Activated T-cell treated with anti-CD3 and anti-CD28 coated beads, Interleukin-2, amount 50 U/mL, for 4 hours (primary cell): ENCODE measurements around the gene QSER1. TPM values are rescaled to one million over a fixed set of nuclear protein-coding genes. Genes with fewer than 3 reads are reported as not detected.

Experiments
- ATAC-seq, 2 donors: fragments of 200-7000 bp; cut with Tn5 transposase; one replicate each; pipeline ENCODE4 v1.10.0; 2021
- DNase-seq: peaks from one replicate; pipeline ENCODE4 v3.0.0-alpha.2; 2020
- H3K27me3 Mint-ChIP-seq: one replicate; pipeline ENCODE4 v1.8.0; 2021; ENCODE audit warnings: low read depth, mixed read lengths
- H3K36me3 Mint-ChIP-seq: one replicate; pipeline ENCODE4 v1.8.0; 2022; ENCODE audit warnings: mixed read lengths; ENCODE audit not compliant: insufficient read depth
- H3K4me1 Mint-ChIP-seq: one replicate; pipeline ENCODE4 v1.8.0; 2021; ENCODE audit warnings: low read depth, mixed read lengths
- H3K4me3 Mint-ChIP-seq: one replicate; pipeline ENCODE4 v1.8.0; 2021; ENCODE audit warnings: mild to moderate bottlenecking, moderate library complexity, mixed read lengths
- H3K9me3 Mint-ChIP-seq: one replicate; pipeline ENCODE4 v1.8.0; 2021; ENCODE audit warnings: mixed read lengths
- total RNA-seq, 3 donors: library from RNA; stranded (reverse); gene quantifications; one replicate each; pipeline ENCODE4 v1.2.1, GENCODE V29; 2021

QSER1 gene
- total RNA-seq, 3 donors from 2014 or later: 9.0 to 10.4 (median 9.2) TPM

DNA sequence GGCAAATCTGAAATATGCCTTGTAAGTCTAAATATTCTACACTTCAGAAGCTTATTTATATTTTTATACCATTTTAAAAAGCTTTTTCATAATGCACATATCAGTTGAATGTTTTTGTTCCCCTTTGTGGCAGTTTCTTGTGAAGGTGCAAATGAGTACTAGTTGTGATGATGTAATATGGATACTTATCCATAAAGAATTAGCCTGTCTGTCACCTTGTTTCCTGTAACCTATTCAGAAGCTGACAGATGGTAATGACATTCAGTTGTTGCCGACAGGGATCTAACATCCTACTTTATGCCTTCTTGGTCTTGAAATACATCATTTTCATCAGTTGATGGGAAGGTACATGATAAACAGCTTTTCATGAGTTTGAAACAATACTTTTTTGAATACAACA is 2.9 kb downstream of the QSER1 start:
- Mint-ChIP-seq H3K4me1 (peaks cover 41% of the 10 kb centered on the region), H3K9me3 (no peaks in the 10 kb centered on the region), H3K27me3 (no peaks in the 10 kb centered on the region), H3K36me3 (peaks cover 4% of the 10 kb centered on the region), H3K4me3 (no peak overlapping the region)
- ATAC-seq (no peak), DNase-seq (no peak)

DNA sequence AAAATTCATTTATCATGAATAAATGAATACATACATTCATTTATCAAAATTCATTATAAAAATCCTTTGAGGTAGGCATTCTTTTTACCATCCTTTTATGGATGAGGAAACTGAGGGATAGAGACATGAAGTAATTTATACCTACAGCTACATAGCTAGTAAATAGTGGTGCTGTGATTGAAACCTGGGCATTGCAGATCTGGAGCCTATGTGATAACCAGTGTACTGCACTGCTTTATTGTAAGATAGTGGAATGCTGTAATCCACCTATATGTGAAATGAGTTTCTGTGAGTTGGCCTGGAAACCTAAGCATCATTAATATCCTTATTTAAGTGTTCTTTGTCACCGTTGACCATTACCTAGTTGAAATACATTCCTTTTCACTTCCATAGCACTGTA is 4.5 kb downstream of the QSER1 start:
- H3K36me3 Mint-ChIP-seq: peaks cover 8% of the 10 kb centered on the region
- peaks cover 38% of the 10 kb centered on the region for H3K4me1 Mint-ChIP-seq
- H3K4me3 Mint-ChIP-seq: no peak overlapping the region
- ATAC-seq (no peak), DNase-seq (no peak)
- H3K9me3 Mint-ChIP-seq: no peaks in the 10 kb centered on the region
- H3K27me3 Mint-ChIP-seq: no peaks in the 10 kb centered on the region

DNA sequence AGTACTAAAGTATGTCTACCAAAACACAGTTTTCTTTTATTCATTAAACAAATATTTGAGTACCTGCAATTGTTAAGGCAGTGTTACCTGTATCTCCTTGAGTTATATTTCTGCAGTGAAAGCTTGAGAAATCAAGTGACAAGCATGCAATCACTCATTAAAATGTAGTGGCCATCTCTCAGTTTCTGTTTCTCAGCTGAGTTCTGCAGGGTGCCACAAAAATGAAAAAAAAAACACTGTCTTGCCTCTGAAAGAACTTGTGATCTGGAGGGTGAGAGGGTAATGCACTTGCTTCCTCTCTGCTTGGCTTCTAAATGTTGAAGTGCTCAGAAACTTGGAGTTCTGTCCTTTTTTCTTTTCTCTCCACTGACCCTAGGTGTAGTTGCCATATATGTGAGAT is 6.8 kb downstream of the QSER1 start:
- Mint-ChIP-seq H3K9me3 (no peaks in the 10 kb centered on the region), H3K4me3 (no peak overlapping the region), H3K27me3 (no peaks in the 10 kb centered on the region), H3K36me3 (peaks cover 10% of the 10 kb centered on the region), H3K4me1 (peaks cover 31% of the 10 kb centered on the region)
- ATAC-seq (no peak), DNase-seq (no peak)

DNA sequence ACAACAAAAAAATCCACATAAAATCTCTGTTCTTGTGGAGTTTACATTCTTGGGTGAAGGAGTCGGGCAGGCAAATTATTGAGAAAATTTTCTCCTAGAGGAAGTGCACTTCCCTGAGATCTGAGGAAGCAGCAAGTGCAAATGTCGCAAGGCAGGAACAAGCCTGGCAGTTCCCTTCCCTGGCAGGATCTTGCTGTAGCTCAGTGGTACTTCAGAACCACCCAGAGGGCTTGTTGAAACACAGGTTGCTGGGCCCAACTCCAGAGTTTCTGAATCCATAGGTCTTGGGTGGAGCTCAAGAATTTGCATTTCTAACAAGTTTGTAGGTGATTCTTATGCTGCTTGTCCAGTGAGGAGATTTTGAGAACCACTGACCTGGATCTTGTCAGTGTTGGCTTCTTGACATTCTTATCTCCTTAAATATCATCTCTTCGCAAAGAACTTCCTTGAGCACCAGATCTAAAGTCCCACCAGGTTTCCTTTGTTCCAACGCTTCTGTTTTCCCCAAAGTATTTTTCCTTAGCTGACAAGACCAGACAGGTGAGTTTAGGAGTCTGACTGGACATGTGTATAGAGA is 9.6 kb downstream of the QSER1 start:
- H3K9me3 Mint-ChIP-seq: no peaks in the 10 kb centered on the region
- H3K4me1 Mint-ChIP-seq: peaks cover 20% of the 10 kb centered on the region
- no peaks in the 10 kb centered on the region for H3K27me3 Mint-ChIP-seq
- H3K4me3 Mint-ChIP-seq: no peak overlapping the region
- peaks cover 12% of the 10 kb centered on the region for H3K36me3 Mint-ChIP-seq
- DNase-seq (no peak), ATAC-seq (no peak)

DNA sequence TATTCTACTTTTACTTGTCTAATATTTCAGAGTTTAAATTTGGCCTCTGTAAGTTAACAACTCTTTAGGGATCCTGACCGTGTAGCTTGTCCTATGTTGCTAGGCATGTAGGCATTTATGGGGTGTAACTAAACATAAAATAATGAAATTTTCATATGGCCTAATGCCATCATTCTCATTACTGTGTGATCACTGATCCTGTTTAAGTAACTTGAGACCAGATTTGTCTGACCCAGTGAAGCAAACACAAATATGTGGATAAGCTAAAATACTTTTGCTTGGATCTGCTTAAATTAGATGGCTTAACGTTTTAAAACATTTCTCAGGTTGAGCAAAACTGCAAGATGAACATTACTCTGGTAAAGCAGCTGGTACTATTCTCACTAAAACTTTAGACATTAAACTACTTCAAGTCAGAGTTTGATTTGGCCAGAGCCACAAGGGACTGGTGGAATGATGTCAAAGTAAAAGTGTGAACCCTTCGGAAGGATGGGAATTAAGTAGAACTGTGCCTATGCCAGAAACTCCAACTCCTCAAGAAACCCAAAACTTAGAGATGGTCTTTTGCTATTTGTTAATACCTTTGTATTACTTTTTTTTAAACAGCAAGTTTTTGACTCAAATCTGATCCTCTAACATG is 12.5 kb downstream of the QSER1 start:
- Mint-ChIP-seq H3K27me3 (no peaks in the 10 kb centered on the region), H3K4me1 (peaks cover 13% of the 10 kb centered on the region), H3K4me3 (no peak overlapping the region), H3K36me3 (peaks cover 13% of the 10 kb centered on the region), H3K9me3 (no peaks in the 10 kb centered on the region)
- no peak for ATAC-seq
- no peak for DNase-seq

DNA sequence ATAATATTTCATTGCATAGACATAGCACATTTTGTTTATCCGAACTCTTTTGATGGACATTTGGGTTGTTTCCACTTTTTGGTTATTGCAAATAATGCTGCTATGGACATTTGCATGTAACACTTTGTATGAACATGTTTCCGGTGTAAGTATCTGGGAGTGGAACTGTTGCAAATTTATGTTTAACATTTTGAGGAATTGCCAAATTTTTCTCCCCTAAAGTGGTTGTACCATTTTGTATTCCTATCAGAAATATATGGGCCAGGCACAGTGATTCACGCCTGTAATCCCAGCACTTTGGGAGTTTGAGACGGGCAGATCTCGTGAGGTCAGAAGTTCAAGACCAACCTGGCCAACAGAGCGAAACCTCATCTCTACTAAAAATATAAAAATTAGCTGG is 16.0 kb downstream of the QSER1 start:
- Mint-ChIP-seq H3K4me1 (peaks cover 9% of the 10 kb centered on the region), H3K4me3 (no peak overlapping the region), H3K27me3 (no peaks in the 10 kb centered on the region), H3K9me3 (no peaks in the 10 kb centered on the region), H3K36me3 (peaks cover 15% of the 10 kb centered on the region)
- DNase-seq (no peak), ATAC-seq (no peak)

DNA sequence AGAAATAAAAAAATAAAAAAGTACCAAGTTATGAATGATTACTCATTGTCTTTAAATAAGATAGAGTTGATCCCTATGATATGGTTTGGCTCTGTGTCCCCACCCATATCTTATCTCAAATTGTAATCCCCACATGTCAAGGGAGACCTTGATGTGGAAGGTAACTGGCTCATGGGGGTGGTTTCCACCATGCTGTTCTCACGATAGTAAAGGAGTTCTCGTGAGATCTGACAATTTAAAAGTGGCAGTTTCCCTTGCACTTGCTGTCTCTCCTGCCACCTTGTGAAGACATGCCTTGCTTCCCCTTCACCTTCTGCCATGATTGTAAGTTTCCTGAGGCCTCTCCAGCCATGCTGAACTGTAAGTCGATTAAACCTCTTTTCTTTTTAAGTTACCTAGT is 18.8 kb downstream of the QSER1 start:
- H3K9me3 Mint-ChIP-seq: no peaks in the 10 kb centered on the region
- H3K4me1 Mint-ChIP-seq: peaks cover 9% of the 10 kb centered on the region
- H3K27me3 Mint-ChIP-seq: no peaks in the 10 kb centered on the region
- no peak for DNase-seq
- ATAC-seq: no peak
- H3K36me3 Mint-ChIP-seq: peaks cover 15% of the 10 kb centered on the region
- H3K4me3 Mint-ChIP-seq: no peak overlapping the region

DNA sequence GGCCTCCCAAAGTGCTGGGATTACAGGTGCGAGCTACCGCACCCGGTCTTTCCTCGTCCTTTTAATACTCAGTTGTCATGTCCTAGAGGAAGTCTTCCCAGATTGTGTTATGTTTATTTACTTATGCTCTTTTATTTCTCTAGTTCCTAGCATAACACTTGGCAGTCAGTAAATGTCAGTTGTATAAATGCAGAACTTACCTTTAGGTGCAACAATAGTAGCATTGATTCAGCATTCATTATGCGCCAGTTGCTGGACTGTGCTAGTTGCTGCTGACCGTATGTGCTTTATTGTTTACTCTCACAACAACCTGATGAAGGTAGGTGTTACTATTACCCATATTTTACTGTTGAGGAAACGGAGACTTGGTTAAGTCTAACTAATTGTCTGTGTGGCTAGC is 20.8 kb downstream of the QSER1 start:
- Mint-ChIP-seq H3K27me3 (no peaks in the 10 kb centered on the region), H3K4me1 (peaks cover 12% of the 10 kb centered on the region), H3K9me3 (no peaks in the 10 kb centered on the region), H3K36me3 (peaks cover 13% of the 10 kb centered on the region), H3K4me3 (no peak overlapping the region)
- no peak for DNase-seq
- no peak for ATAC-seq

DNA sequence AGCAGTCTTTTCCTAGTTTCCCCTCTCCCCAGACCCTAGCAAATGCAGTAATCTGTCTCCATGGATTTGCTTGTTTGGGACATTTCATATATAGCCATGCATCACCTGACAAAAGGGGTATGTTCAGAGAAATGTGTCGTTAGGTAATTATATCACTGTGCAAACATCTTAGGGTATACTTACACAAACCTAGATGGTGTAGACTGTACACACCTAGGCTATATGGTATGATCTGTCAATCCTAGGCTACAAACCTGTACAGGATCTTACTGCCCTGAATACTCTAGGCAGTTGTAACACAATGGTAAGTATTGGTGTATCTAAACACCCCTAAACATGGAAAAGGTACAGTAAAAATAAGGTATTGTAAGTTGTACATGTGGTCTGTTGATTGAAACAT is 23.8 kb downstream of the QSER1 start:
- Mint-ChIP-seq H3K9me3 (no peaks in the 10 kb centered on the region), H3K27me3 (no peaks in the 10 kb centered on the region), H3K4me1 (peaks cover 22% of the 10 kb centered on the region), H3K4me3 (no peak overlapping the region), H3K36me3 (peaks cover 12% of the 10 kb centered on the region)
- ATAC-seq (no peak), DNase-seq (no peak)

DNA sequence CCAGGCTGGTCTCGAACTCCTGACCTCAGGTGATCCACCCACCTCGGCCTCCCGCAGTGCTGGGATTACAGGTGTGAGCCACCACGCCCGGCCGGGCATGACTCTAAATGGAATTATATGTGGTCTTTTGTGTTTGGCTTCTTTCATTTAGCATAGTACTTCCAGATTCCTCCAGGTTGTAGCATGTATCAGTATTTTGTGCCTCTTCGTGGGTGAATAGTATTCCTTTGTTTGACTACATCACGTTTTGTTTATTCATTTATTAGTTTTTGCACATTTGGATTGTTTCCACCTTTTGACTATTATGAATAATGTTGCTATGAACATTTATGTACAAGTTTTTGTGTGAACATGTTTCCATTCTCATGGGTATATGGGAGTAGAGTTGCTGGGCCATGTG is 24.4 kb downstream of the QSER1 start:
- no peaks in the 10 kb centered on the region for H3K27me3 Mint-ChIP-seq
- peaks cover 8% of the 10 kb centered on the region for H3K36me3 Mint-ChIP-seq
- DNase-seq (no peak), ATAC-seq (no peak)
- no peaks in the 10 kb centered on the region for H3K9me3 Mint-ChIP-seq
- peaks cover 19% of the 10 kb centered on the region for H3K4me1 Mint-ChIP-seq
- no peak overlapping the region for H3K4me3 Mint-ChIP-seq

DNA sequence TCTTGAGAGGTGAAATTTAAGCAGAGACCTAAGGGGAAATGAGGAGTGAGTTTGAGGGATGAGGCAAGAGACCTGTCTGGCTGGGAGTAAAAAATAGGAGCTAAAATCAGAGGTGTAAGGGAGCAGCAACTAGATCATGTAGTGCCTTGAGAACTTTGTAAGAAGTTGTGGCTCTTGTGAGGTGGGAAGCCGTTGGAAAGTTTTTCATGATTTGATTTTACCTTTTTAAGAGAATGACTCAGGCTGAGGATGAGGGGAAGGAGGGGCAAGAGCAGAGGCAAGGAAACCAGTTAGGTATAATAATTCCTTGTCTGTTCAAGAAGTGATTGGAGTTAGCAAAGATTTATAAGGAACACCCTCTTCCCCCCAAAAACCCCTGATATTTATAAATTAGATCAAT is 25.8 kb downstream of the QSER1 start:
- no peak for DNase-seq
- H3K4me3 Mint-ChIP-seq: no peak overlapping the region
- peaks cover 22% of the 10 kb centered on the region for H3K4me1 Mint-ChIP-seq
- H3K9me3 Mint-ChIP-seq: no peaks in the 10 kb centered on the region
- H3K36me3 Mint-ChIP-seq: peaks cover 8% of the 10 kb centered on the region
- H3K27me3 Mint-ChIP-seq: no peaks in the 10 kb centered on the region
- no peak for ATAC-seq

DNA sequence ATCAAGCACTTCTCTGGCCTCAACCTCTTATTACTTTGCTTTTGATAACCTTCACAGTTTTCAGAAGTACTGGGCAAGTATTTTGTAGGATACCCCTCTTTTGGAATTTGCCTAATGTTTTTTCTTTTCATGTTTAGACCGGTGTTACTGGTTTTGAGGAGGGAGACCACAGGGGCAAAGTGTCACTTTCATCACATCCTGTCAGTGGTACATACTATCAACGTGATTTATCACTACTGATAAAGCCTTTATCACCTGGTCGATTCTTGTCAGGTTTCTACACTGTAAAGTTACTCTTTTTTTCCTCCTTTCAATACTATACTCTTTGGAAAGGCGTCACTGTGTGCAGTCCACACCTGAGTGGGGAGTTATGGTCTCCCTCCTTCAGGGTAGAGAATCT is 26.7 kb downstream of the QSER1 start:
- H3K36me3 Mint-ChIP-seq: peaks cover 8% of the 10 kb centered on the region
- H3K27me3 Mint-ChIP-seq: no peaks in the 10 kb centered on the region
- ATAC-seq: no peak
- DNase-seq: no peak
- peaks cover 22% of the 10 kb centered on the region for H3K4me1 Mint-ChIP-seq
- no peak overlapping the region for H3K4me3 Mint-ChIP-seq
- H3K9me3 Mint-ChIP-seq: no peaks in the 10 kb centered on the region

DNA sequence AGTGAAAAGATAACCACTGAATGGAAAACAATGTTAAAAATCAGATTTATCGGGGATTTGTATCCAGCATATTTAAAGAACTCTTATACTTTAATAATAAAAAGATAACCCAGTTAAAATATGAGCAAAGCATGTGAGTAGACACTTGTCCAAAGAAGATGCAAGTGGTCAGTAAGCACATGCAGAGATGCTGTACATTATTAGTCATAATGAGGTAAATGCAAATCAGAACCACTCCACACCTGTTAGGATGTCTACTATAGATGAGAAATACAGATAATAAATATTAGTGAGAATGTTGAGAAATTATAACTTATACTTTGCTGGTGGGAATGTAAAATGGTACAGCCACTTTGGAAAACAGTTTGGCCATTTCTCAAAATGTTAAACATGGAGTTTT is 28.0 kb downstream of the QSER1 start:
- H3K4me1 Mint-ChIP-seq: peaks cover 22% of the 10 kb centered on the region
- no peak overlapping the region for H3K4me3 Mint-ChIP-seq
- no peak for ATAC-seq

DNA sequence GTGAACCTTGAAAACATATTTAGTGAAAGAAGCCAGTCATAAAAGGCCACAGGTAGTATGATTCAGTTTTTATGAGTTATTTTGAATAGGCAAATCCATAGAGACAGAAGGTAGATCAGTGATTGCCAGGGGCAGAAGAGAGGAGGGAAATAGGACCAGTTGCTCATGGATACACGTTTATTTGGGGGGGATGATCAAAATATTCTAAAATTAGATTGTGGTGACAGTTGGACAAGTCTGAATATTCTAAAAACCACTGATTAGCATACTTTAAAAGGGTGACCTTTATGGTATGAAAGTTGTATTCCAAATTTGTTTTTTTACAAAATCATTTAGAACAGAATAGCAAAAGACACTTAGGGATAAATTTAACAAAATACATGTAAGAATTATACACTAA is 28.6 kb downstream of the QSER1 start:
- Mint-ChIP-seq H3K9me3 (no peaks in the 10 kb centered on the region), H3K27me3 (no peaks in the 10 kb centered on the region), H3K36me3 (peaks cover 8% of the 10 kb centered on the region), H3K4me3 (no peak overlapping the region), H3K4me1 (peaks cover 22% of the 10 kb centered on the region)
- no peak for ATAC-seq
- no peak for DNase-seq

More for the DNA sequence above, 28.0 kb downstream of the QSER1 start:
- DNase-seq: no peak
- Mint-ChIP-seq H3K9me3 (no peaks in the 10 kb centered on the region), H3K27me3 (no peaks in the 10 kb centered on the region), H3K36me3 (peaks cover 8% of the 10 kb centered on the region)

DNA sequence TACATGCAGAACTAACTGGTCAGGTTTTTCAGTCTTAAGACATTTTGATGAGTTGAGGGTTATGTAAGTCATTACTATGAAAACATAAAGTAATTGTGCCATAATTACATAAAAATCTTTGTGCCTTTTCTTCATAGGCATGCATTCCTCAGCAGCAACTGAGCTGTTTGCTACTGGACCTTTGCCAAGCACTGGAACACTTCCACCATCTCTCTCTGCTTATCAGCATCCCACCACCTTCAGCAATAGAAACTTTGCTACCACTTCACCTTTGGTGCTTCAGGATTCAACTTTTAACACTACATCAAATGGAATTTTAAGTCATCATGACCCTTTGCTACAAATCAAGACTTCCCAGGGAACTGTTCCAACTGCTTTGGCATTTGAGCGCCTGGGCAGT is 39.0 kb downstream of the QSER1 start:
- ATAC-seq (no peak), DNase-seq (no peak)
- Mint-ChIP-seq H3K9me3 (no peaks in the 10 kb centered on the region), H3K4me1 (no peaks in the 10 kb centered on the region), H3K36me3 (peaks cover 45% of the 10 kb centered on the region), H3K27me3 (no peaks in the 10 kb centered on the region), H3K4me3 (no peak overlapping the region)
